GM13976 (cell line): ENCODE data around the gene ATP6V0C.

ENCODE experiments used
- DNase-seq: peaks from one replicate; pipeline ENCODE4 v3.0.0; 2012; ENCODE audit warnings: low spot score
- CTCF ChIP-seq: IDR thresholded peaks from 2 replicates; pipeline ENCODE4 v1.5.1; 2012; ENCODE audit warnings: borderline replicate concordance, mild to moderate bottlenecking; ENCODE audit not compliant: insufficient read depth; ENCODE audit errors: extremely low read depth, missing control alignments, control extremely low read depth
- in situ Hi-C: fragments of 300-500 bp; cut with MboI; formaldehyde crosslinking; loops from one replicate; pipeline ENCODE4 v1.12.0; 2022; ENCODE audit warnings: low sequenced_read_pairs, mixed read lengths, inconsistent platforms; ENCODE audit not compliant: unreplicated experiment

The ATP6V0C gene

GRCh38 chr16:2468233-2468724 lies 45.5 kb upstream of the ATP6V0C start:
- in situ Hi-C loops, result no loop called here
- peak; percentile 76 for DNase-seq

GRCh38 chr16:2468725-2469398 lies 44.9 kb upstream of the ATP6V0C start:
- no peak for TF ChIP-seq CTCF
- DNase-seq, result peak; percentile 84
- in situ Hi-C loops, result no loop called here

More at GRCh38 chr16:2468233-2468724, 45.5 kb upstream of the ATP6V0C start:
- TF ChIP-seq CTCF, result no peak

GRCh38 chr16:2469399-2470233 lies 44.1 kb upstream of the ATP6V0C start:
- in situ Hi-C loops, result no loop called here
- no peak for DNase-seq
- TF ChIP-seq CTCF, result no peak

- DNase-seq, result no peak
- no peak for TF ChIP-seq CTCF
- in situ Hi-C loops, result no loop called here
Observed at GRCh38 chr16:2470234-2470601, 43.5 kb upstream of the ATP6V0C start.

GRCh38 chr16:2470603-2471015 lies 43.1 kb upstream of the ATP6V0C start:
- no peak for DNase-seq
- in situ Hi-C loops, result no loop called here
- TF ChIP-seq CTCF, result no peak

- DNase-seq, result peak; percentile 64
- in situ Hi-C loops, result no loop called here
- no peak for TF ChIP-seq CTCF
Observed at GRCh38 chr16:2471016-2471652, 42.6 kb upstream of the ATP6V0C start, which contains the start of gene NTN3. NTN3 (plus strand) TSS chr16:2471297; CDS start chr16:2471702, 405 bp downstream.
